Epithelial cell of alveolus of lung (primary cell): ENCODE measurements around the gene SRR. TPM values are rescaled to one million over a fixed set of nuclear protein-coding genes. Genes with fewer than 3 reads are reported as not detected.

Source experiments
- total RNA-seq: library from RNA; depleted of rRNA; stranded (reverse); fragments of >200 nt; gene quantifications from 2 replicates; pipeline ENCODE4 v1.2.1, GENCODE V29; 2015

The SRR gene, protein sequence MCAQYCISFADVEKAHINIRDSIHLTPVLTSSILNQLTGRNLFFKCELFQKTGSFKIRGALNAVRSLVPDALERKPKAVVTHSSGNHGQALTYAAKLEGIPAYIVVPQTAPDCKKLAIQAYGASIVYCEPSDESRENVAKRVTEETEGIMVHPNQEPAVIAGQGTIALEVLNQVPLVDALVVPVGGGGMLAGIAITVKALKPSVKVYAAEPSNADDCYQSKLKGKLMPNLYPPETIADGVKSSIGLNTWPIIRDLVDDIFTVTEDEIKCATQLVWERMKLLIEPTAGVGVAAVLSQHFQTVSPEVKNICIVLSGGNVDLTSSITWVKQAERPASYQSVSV
- 16.4 and 16.5 TPM in 2 replicates for total RNA-seq

DNA sequence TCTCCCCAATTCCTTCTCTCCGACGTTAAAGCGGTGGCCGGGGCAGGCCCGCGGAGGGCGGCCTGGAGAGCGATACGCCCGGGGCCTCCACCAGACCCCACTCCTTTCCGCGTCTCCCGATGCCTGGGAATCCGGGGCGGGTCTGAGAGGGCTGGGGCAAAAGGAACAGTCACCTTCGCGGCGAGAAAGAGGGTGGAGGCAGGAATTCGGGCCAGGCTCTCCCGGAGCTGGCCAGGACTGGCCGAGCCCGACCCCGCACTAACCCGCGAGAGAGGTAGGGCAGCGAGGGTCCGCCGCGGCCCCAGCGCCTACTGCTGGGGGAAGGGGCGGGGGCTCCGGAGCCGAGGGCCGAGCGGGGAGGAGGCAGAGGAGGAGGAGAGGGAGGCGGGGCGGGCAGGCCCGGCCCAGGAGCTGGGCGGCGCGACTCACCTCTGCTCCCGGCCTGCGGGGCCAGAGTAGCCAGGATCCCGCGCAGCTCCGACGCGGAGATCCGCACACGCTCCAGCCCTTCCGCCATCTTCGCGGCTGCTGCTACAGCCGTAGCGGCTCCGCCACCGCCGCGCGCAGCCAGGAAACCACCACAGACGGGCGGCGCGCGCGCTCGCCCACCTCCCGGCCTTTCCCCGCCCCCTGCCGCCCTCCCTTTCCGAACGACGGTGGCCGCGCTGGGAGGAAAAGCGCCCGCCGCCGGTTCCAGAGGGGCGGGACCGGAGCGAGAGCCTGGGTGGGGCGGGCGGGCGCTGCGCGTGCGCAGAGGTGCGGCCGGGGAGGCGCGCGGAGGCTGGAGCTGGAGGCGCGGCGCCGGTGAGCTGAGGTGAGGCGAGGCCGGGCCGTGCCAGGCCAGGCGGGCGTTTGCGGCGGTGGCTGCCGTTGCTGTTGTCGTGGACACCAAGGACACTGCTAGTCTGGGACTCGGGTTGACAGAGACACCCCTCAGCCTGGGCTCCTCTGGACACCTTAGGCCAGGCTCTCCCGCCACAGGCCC lies at the start of gene SRR, which contains the start of gene SMG6:
Gene SRR (plus strand): TSS at position 747 of the 985 bp plus-strand sequence. CDS start 11,611 bp downstream, outside the sequence.
Gene SMG6 (minus strand): TSS at position 582 of the 985 bp plus-strand sequence. CDS start 65 bp downstream, at position 517.

GRCh38 chr17:2336215-2336851 lies 32.6 kb downstream of the SRR start, which contains the start of gene TSR1:
Gene TSR1 (minus strand): TSS chr17:2336457. CDS start chr17:2336427, 30 bp downstream.

DNA sequence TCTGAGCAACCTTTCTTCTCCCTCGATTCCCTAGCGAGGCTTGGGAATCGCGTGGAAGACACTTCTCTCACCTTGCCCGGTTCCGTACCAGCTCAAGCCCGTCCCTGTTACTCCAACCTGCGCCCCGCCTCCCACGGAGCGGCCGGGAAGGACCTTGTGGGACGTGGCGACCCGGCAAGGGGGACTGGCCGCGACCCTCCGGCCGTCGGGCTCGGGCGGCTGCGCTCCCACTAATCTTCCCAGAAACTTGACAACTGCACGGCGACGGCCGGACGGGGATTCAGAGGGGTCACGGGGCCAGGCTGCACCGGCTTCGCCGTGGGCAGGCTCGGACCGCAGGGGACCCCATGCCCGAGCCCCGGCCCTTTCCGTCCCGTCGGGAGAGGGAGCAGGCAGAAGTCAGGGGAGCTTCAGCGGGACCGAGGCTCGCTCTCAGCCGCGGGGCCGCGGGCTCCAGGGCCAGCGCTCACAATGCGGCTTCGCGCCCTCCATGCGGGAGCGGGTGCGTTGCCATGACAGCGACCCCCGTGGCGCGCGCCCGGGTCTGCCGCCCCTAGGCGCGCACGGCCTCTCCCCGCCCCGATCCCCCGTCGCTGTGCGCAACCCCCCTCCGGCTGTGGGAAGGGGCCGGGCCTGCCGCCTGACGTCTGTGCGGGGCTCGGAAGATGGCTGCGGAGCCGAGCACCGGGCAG lies 33.2 kb downstream of the SRR start, which contains the start of gene SGSM2:
Gene SGSM2 (plus strand): TSS at position 650 of the 692 bp plus-strand sequence. CDS start 188 bp downstream, outside the sequence.

Other genes with a start within 250 kb of the SRR start
- 97.0 and 115 TPM in 2 replicates for gene HIC1, start 248.8 kb upstream of the SRR start, total RNA-seq
- 77.8 and 81.3 TPM in 2 replicates for gene SMG6, start 165 bp upstream of the SRR start, total RNA-seq
- gene TSR1, start 32.5 kb downstream of the SRR start, total RNA-seq, result 21.2 and 49.5 TPM in 2 replicates
- gene SGSM2, start 33.6 kb downstream of the SRR start, total RNA-seq, result 20.8 and 21.2 TPM in 2 replicates
- gene MNT, start 97.1 kb downstream of the SRR start, total RNA-seq, result 8.0 and 11.6 TPM in 2 replicates
- gene METTL16, start 207.9 kb downstream of the SRR start, total RNA-seq, result 25.2 and 29.6 TPM in 2 replicates